Panc1 (cell line): ENCODE data around the gene MT1B. TPM values are rescaled to one million over a fixed set of nuclear protein-coding genes. Genes with fewer than 3 reads are reported as not detected.

Experiments
- ATAC-seq: fragments of 200-7000 bp; cut with Tn5 transposase; 2 replicates; pipeline ENCODE4 v1.9.1; 2020; ENCODE audit warnings: mild to moderate bottlenecking, moderate library complexity
- BruUV-seq: library from RNA; stranded (reverse); fragments of 400-500 nt; replicated peaks from 2 replicates; lab custom pipeline; 2021; lab: Mats Ljungman, UMichigan
- CTCF ChIA-PET: fragments of 300-600 bp; sonication (Branson Sonifier 250); formaldehyde crosslinking; loops from one replicate; lab custom pipeline; 2022; ENCODE audit warnings: antibody characterized with exemption; lab: Charles Lee
- POLR2A ChIA-PET: fragments of 300-600 bp; sonication (Branson Sonifier 250); formaldehyde crosslinking; loops from one replicate; lab custom pipeline; 2022; ENCODE audit warnings: antibody characterized with exemption; lab: Charles Lee
- DNase-seq: peaks from one replicate; pipeline ENCODE4 v3.0.0-alpha.2; 2010; ENCODE audit warnings: low read depth, low spot score
- H3K27ac ChIP-seq: 2 replicates; pipeline ENCODE4 v1.5.1; 2011; ENCODE audit warnings: mild to moderate bottlenecking, low read length, inconsistent platforms
- H3K27me3 ChIP-seq: fragments of 200-500 bp; sonication (Bioruptor generic); 2 replicates; pipeline ENCODE4 v1.6.0; 2014; ENCODE audit warnings: low read length, inconsistent platforms; ENCODE audit not compliant: control insufficient read depth, insufficient read depth
- H3K36me3 ChIP-seq: fragments of 200-500 bp; sonication (Bioruptor generic); 2 replicates; pipeline ENCODE4 v1.5.1; 2014; ENCODE audit warnings: inconsistent platforms, mild to moderate bottlenecking, low read length, moderate library complexity; ENCODE audit not compliant: control insufficient read depth, insufficient read depth
- H3K4me1 ChIP-seq: 2 replicates; pipeline ENCODE4 v1.5.1; 2011; ENCODE audit warnings: inconsistent platforms, mild to moderate bottlenecking, low read length, moderate library complexity; ENCODE audit not compliant: control insufficient read depth, insufficient read depth
- H3K4me3 ChIP-seq, 2 experiments: 2 replicates each; pipeline ENCODE4 v1.5.1; 2011 to 2012; ENCODE audit warnings: low read depth in 2 of 2, low read length in 2 of 2, mild to moderate bottlenecking in 2 of 2, inconsistent platforms in 1 of 2, moderate library complexity in 1 of 2
- H3K9me3 ChIP-seq: fragments of 200-500 bp; sonication (Bioruptor generic); 2 replicates; pipeline ENCODE4 v1.5.1; 2014; ENCODE audit warnings: low read depth, mild to moderate bottlenecking, inconsistent platforms, low read length, moderate library complexity; ENCODE audit not compliant: control insufficient read depth, insufficient read depth
- POLR2AphosphoS5 ChIP-seq: IDR thresholded peaks from 2 replicates; pipeline ENCODE4 v1.6.1; 2012; ENCODE audit warnings: mild to moderate bottlenecking, low read depth, low read length, moderate library complexity
- REST ChIP-seq, 2 experiments: IDR thresholded peaks; 2 replicates each; pipeline ENCODE4 v1.6.1; 2011 to 2012; ENCODE audit warnings: low read depth in 2 of 2, control low read depth in 1 of 2, low read length in 1 of 2, mild to moderate bottlenecking in 1 of 2, moderate library complexity in 1 of 2; ENCODE audit not compliant: insufficient read depth in 1 of 2
- SIN3A ChIP-seq: IDR thresholded peaks from 2 replicates; pipeline ENCODE4 v1.6.1; 2012; ENCODE audit warnings: low read depth, mild to moderate bottlenecking, low read length, moderate library complexity, borderline replicate concordance; ENCODE audit not compliant: insufficient read depth
- TCF7L2 ChIP-seq: IDR thresholded peaks from 2 replicates; pipeline ENCODE4 v1.6.1; 2011; ENCODE audit warnings: mild to moderate bottlenecking, low read depth, low read length, inconsistent platforms
- in situ Hi-C: cut with HindIII; loops from 2 replicates; pipeline ENCODE4 v1.10.0; 2016; ENCODE audit warnings: low sequenced_read_pairs, low pct_unique_long_range_greater_than_20kb
- intact Hi-C: fragments of 100-400 bp; cut with micrococcal nuclease; formaldehyde crosslinking; loops from one replicate; pipeline ENCODE4 v1.10.0; 2022; ENCODE audit not compliant: unreplicated experiment
- total RNA-seq: library from RNA; stranded (reverse); gene quantifications from one replicate; pipeline ENCODE4 v1.2.1, GENCODE V29; 2021; ENCODE audit not compliant: unreplicated experiment
- TF ChIP-seq, protein P1 (sequence below): fragments of 450-650 bp; IDR thresholded peaks from 2 replicates; pipeline ENCODE4 v1.5.1; 2017; ENCODE audit warnings: mild to moderate bottlenecking

Gene MT1B
- total RNA-seq, 1 experiment from 2014 or later = not detected

- Histone ChIP-seq H3K4me3 (no peak overlapping the region), H3K27ac (peak overlapping the region; percentile 7; the same call in 1 of the 2 replicates), H3K36me3 (no peaks in the 10 kb centered on the region), H3K4me1 (peaks cover 13% of the 10 kb centered on the region), H3K27me3 (no peaks in the 10 kb centered on the region), H3K9me3 (no peaks in the 10 kb centered on the region)
- no peak for DNase-seq
- POLR2A ChIA-PET = no interaction called here
- ATAC-seq = no peak
- in situ Hi-C loops = no loop called here
- no TSS peak for BruUV-seq
- intact Hi-C loops = no loop called here
- TF ChIP-seq, protein P1, sequence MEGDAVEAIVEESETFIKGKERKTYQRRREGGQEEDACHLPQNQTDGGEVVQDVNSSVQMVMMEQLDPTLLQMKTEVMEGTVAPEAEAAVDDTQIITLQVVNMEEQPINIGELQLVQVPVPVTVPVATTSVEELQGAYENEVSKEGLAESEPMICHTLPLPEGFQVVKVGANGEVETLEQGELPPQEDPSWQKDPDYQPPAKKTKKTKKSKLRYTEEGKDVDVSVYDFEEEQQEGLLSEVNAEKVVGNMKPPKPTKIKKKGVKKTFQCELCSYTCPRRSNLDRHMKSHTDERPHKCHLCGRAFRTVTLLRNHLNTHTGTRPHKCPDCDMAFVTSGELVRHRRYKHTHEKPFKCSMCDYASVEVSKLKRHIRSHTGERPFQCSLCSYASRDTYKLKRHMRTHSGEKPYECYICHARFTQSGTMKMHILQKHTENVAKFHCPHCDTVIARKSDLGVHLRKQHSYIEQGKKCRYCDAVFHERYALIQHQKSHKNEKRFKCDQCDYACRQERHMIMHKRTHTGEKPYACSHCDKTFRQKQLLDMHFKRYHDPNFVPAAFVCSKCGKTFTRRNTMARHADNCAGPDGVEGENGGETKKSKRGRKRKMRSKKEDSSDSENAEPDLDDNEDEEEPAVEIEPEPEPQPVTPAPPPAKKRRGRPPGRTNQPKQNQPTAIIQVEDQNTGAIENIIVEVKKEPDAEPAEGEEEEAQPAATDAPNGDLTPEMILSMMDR = no peak
- no peak for TF ChIP-seq SIN3A
- CTCF ChIA-PET = no interaction called here
Measured at GRCh38 chr16:56631197-56631596, 20.5 kb upstream of the MT1B start.

- no TSS peak for BruUV-seq
- POLR2A ChIA-PET = no interaction called here
- H3K36me3 ChIP-seq = no peaks in the 10 kb centered on the region
- TF ChIP-seq TCF7L2 (no peak), POLR2AphosphoS5 (no peak), REST (IDR thresholded peaks at IDR 0.05; ENCODE audit: insufficient read depth in 1 of 2, low read depth in 2 of 2, low read length in 1 of 2) (no peak), SIN3A (no peak)
- TF ChIP-seq, protein P1 = no peak
- peak overlapping the region; percentile 18 to 22; a peak in 3 of 4 replicates for H3K4me3 ChIP-seq
- no peaks in the 10 kb centered on the region for H3K9me3 ChIP-seq
- H3K27me3 ChIP-seq = no peaks in the 10 kb centered on the region
- intact Hi-C loops = no loop called here
- H3K4me1 ChIP-seq = peaks cover 13% of the 10 kb centered on the region
- CTCF ChIA-PET = no interaction called here
- peak overlapping the region; percentile 39; the same call in 1 of the 2 replicates for H3K27ac ChIP-seq
- DNase-seq (no peak), ATAC-seq (no peak)
- in situ Hi-C loops = no loop called here
Measured at GRCh38 chr16:56631832-56632155, 19.9 kb upstream of the MT1B start.
